Activated CD8-positive, alpha-beta memory T cell treated with anti-CD3 and anti-CD28 coated beads for 36 hours (primary cell): ENCODE results near the gene SDHAF4. TPM values are rescaled to one million over a fixed set of nuclear protein-coding genes. Genes with fewer than 3 reads are reported as not detected.
"Not testable (repeated sequence)": the region's sequence is repeated elsewhere in the genome, so short reads cannot be mapped to it uniquely, and the experiment has no call there.

Source experiments
- CTCF ChIA-PET: fragments of 350-600 bp; sonication (Branson Sonifier 250); formaldehyde crosslinking; loops from one replicate; lab custom pipeline; 2021; ENCODE audit warnings: antibody characterized with exemption; lab: Charles Lee
- POLR2A ChIA-PET: fragments of 350-600 bp; sonication (Branson Sonifier 250); formaldehyde crosslinking; loops from one replicate; lab custom pipeline; 2021; ENCODE audit warnings: antibody characterized with exemption; lab: Charles Lee
- total RNA-seq, 2 experiments: library from RNA; stranded (reverse); gene quantifications; one replicate each; pipeline ENCODE4 v1.2.3, GENCODE V29; 2021

SDHAF4 gene
- total RNA-seq, 2 experiments from 2014 or later: 11.0 to 12.2 TPM

DNA sequence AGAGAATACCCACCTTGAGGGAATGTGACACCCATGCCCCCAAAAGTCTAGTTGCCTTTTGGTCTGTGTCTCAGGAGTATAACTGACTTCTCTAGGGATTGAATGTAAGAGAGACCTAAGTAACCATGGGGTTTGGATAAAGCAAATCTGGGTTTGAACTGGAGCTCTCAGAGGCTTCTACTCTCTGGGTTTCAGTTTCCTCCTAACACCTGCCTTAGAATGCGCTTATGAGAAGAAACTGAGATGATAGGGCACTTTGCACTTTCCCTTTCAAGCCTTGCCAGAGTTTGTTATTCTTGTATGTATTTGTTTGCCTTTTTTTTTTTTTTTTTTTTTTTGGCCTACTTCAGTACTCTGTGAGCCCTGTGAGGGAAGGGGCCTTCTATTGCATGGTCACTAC lies 19.4 kb downstream of the SDHAF4 start:
- POLR2A ChIA-PET: no interaction called here
- CTCF ChIA-PET: interaction anchor here (0.7 kb wide), 1 partner anchor 9 kb away, joined by 5 read pairs; no protein-coding TSS in a partner anchor

DNA sequence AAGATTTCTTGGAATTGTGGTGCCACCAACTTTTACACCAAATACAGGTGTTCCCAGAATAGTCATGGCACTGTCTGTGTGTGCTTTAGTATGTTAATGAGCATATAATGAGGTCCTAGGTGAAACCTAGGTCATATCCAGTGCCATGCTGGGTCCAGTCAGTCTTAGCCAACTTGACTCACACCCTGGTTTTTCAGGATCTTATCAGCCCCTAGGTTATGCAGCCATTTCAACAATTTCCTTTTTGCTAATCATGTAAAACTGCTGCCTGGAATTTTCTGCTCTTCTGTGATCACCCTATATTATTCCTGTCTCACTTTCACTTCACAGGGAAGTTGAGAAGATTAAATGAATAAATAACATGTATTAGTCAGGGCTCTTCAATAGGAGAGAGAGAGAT lies 23.7 kb downstream of the SDHAF4 start:
- ChIA-PET CTCF (no interaction called here), POLR2A (no interaction called here)

DNA sequence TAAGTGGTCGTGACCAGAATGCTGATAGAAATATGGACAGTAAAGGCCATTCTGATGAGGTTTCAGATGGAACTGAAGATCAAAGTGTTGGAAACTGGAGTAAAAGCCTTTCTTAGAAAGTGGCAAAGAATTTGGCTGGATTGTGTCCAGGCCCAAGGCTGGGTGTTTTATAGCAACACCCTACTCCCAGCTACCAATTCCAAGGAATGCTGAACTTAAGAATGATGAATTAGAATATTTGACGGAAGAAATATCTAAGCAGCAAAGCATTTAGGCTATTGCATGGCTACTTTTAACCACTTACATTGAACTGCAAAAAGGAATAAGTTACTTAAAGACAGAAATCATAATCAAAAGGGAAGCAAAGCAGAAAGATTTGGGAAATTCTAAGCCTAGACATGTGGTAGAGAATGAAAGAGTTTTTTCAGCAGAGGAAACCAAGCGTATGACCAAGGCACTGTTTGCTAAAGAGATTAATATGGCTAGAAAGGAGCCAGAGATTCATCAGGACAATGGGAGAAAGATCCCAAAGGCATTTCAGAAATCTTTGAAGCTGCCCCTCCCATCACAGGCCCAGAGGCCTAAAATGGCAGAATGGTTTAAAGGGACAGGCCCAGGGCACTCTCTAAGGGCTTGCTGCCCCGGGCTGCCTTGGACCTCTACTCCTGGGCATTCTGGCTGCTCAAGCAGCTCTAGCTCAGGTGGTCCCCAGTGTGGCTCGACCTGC lies 25.8 kb downstream of the SDHAF4 start:
- ChIA-PET CTCF (interaction anchor here (0.6 kb wide), 1 partner anchor 94 kb away, joined by 3 read pairs; no protein-coding TSS in a partner anchor), POLR2A (no interaction called here)

DNA sequence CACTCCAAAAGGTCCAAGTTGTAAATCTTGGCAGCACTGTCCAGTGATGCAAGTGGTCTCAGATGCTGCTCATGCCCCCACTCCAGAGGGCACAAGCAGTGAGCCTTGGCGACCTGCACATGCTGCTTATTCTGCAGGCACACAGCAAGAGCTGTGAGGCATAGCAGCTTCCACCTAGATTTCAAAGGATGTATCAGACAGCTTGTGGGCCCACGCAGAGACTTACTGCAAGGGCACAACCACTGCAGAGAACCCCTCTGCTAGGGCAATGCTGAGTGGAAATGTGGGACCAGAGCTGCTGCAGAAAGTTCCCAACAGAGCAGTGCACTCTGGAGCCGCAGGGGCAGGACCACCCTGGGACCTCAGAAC lies 26.4 kb downstream of the SDHAF4 start:
- CTCF ChIA-PET: no interaction called here
- POLR2A ChIA-PET: no interaction called here

DNA sequence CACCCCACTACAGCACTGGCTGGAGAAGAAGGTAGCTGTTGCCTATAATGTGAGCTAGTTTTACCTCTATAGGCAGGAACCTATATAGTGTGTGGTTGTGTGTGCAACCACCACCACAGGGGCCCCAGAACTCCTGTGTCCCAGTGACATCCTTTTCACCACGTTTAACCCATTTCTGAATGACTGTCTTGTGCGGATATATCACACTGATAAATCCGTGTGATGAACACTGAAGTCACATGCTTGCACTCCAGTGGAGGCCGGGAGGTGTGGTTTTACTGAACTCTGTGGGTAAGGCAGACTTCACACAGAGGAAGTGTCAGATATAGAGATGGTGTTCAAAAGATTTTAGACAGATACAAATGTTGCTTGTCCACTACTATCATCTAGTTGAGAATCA lies 32.5 kb downstream of the SDHAF4 start:
- CTCF ChIA-PET: no interaction called here

DNA sequence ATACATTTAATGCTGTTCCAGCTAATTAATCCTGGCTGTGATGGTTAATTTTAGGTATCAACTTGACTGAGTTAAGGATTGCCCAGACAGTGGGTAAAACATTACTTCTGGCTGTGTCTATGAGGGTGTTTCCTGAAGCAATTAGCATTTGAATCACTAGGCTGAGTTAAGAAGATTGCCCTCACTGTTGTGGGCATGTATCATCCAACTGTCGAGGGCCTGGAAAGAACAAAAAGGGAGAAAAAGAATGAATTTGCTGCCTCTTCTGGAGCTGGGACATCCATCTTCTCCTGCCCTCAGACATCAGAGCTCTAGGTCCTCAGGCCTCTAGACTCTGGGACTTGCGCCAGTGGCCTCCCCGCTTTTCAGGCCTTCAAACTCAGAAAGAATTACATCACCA lies 34.3 kb downstream of the SDHAF4 start:
- ChIA-PET CTCF (no interaction called here), POLR2A (no interaction called here)

More for the DNA sequence above, 32.5 kb downstream of the SDHAF4 start:
- POLR2A ChIA-PET: no interaction called here

DNA sequence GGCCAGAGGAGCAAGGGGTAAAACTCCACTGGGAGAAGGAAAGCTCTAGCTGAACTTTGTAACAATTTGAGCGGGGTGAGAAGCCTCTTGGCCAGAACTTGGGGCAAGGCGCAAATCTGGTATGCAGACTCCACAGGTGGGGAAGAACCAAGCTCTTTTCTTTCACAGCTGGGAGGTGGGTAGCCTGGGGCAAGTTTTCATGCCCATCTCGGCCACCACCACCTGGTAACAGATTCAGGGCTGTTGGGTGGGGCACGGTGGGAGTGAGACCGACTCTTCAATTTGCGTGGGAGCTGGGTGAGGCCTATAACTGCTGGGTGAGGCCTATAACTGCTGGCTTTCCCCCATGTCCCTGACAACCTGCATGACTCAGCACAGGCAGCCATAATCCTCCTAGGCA lies 37.5 kb downstream of the SDHAF4 start:
- ChIA-PET CTCF (interaction anchor here (0.6 kb wide), 1 partner anchor 234 kb away, joined by 3 read pairs; no protein-coding TSS in a partner anchor), POLR2A (no interaction called here)

DNA sequence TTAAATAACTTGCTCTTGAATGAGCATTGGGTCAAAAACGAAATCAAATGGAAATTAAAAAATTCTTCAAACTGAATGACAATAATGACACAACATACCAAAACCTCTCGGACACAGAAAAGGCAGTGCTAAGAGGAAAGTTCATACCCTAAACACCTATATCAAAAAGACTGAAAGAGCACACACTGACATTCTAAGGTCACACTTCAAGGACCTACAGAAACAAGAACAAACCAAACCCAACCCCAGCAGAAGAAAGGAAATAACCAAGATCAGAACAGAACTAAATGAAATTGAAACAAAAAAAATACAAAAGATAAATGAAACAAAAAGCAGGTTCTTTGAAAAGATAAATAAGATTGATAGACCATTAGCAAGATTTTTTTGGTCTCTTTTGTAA lies 40.6 kb downstream of the SDHAF4 start:
- CTCF ChIA-PET, POLR2A ChIA-PET: not testable (repeated sequence)

DNA sequence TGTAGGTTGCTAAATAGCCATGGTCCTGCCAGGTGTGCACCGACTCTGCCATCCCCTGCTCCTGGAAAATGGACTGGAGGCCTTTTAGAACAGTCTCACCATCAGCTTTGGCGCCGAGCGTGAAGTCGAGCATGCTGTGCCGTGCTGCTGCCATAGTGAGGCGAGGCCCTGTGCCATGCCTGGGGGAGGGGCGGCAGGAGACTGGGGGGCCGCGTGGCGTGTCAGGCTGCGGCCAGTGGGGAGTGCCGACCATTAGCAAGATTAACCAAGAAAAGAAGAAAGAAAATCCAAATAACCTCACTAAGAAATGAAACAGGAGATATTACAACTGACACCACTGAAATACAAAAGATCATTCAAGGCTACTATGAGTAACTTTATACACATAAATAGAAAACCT lies 42.5 kb downstream of the SDHAF4 start:
- CTCF ChIA-PET, POLR2A ChIA-PET: not testable (repeated sequence)

DNA sequence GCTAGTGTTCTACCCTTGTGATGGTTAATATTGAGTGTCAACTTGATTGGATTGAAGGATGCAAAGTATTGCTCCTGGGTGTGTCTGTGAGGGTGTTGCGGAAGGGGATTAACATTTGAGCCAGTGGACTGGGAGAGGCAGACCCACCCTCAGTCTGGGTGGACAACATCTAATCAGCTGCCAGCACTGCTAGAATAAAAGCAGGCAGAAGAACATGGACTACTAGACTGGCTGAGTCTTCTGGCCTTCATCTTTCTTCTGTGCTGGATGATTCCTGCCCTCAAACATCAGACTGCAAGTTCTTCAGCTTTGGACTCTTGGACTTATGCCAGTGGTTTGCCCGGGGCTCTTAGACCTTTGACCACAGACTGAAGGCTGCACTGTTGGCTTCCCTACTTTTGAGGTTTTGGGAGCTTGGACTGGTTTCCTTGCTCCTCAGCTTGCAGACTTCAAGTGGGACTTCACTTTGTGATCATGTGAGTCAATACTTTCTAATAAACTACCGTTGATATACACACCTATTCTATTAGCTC lies 50.1 kb downstream of the SDHAF4 start:
- ChIA-PET POLR2A (no interaction called here), CTCF (no interaction called here)

DNA sequence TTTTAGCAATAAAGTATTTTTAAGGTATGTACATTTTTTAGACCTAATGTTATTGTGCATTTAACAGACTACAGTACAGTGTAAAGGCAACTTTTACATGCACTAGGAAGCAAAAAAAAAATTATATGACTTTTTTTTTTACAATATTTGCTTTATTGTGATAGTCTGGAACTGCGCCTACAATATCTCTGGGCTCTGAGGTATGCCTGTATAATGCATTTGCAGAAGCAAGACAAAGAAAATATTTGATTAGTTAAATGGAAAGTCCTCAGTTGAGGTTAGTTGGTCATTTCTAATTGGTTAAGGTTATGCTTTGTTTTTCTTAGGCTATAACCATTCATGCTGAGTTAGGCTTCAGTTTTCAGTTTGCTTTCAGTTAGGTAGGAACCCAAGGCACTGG lies 54.0 kb downstream of the SDHAF4 start:
- ChIA-PET CTCF (no interaction called here), POLR2A (no interaction called here)

DNA sequence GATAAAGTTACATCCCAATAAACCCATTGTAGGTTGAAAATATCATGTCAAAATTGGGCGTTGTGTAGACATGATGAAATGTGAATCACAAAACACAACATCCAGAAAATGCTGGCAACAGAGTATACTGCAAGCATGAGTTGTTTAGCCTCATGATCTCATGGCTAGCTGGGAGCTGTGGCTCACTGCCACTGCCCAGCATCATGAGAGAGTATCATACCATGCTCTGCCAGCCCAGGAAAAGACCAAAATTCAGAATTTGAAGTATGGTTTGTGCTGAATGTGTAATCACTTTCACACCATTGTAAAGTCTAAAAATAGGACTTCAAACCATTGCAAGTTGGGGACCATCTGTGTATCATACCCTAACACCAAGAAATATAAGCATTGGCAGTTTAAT lies 55.7 kb downstream of the SDHAF4 start:
- CTCF ChIA-PET: no interaction called here

DNA sequence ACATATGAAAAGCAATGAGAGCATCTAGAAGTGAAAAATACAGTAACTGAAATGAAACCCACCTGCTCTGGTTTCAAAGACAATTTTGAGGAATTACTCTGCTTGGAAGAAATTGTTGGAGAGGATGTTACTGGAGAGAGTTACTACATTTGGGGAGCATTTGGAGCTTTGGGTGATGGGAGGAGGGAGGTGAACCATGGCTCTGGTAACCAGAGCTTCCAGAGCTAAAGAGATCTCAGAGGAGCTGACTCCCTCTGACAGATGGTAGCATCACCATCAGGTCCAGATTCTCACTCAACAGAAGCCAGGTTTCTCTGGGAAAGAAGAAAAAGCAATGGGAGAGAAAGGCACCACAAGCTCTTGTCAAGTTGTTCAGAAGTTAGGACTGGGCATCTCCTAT lies 58.7 kb downstream of the SDHAF4 start:
- ChIA-PET POLR2A (no interaction called here), CTCF (no interaction called here)

More for the DNA sequence above, 55.7 kb downstream of the SDHAF4 start:
- POLR2A ChIA-PET: no interaction called here

DNA sequence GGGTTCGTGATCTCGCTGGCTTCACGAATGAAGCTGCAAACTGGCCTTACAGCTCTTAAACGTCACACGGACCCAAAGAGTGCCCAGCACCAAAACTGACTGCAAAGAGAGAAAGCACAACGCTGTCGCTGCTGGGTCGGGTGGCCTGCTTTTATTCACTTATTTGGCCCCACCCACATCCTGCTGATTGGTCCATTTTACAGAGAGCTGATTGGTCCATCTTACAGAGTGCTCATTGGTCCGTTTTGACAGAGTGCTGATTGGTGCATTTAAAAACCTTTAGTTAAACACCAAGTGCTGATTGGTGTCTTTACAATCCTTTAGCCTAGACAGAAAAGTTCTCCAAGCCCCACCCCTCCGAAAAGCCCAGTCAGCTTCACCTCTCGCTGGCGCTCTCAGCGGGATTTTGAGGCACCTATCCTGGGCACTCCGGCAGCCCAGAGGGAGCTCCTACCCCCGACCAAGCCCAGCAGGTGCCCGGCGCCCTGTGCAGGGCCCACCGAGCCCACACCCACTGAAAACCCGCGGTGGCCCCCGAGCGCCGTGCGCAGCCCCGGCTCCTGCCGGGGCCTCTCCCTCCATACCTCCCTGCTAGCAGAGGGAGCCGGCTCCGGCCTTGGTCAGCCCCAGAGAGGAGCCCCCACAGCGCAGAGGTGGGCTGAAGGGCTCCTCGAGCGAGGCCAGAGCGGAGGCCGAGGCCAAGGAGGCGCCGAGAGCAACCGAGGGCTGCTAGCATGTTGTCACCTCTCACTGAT lies 60.9 kb downstream of the SDHAF4 start:
- ChIA-PET CTCF (no interaction called here), POLR2A (no interaction called here)

DNA sequence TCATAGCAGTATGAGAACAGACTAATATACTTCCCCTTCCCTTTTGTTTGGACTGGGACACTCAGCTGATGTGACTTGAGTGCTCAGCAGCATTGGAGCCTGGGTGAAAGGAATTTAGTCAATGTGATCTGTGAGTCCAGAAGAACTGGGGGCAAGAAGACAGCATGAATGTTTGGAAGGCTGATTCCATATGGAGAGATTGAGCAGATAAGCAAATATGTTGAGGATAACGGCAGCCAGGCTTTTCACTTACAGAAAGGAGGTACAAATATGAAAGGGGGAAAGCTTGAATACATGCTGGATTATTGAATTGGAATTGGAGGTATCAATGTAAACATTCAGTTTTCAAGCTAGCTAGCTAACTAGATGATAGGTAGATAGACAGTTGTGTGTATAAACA lies 63.2 kb downstream of the SDHAF4 start:
- ChIA-PET POLR2A (interaction anchor here (0.6 kb wide), 1 partner anchor 811 kb away, joined by 8 read pairs; no protein-coding TSS in a partner anchor), CTCF (no interaction called here)

DNA sequence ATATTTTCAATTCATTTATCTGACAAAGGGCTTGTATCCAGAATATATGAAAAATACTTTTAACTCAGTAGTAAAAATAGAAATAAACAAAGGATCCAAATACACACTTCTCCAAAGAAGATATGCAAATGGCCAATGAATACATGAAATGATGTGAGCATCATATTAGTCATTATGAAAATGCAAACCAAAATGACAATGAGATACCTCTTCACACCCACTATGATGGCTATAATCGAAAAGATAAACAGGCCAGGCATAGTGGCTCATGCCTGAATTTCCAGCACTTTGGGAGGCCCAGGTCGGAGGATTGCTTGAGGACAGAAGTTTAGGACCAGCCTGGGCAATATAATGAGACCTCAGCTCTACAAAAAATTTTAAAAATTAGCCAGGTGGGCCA lies 67.1 kb downstream of the SDHAF4 start:
- ChIA-PET CTCF (no interaction called here), POLR2A (no interaction called here)

DNA sequence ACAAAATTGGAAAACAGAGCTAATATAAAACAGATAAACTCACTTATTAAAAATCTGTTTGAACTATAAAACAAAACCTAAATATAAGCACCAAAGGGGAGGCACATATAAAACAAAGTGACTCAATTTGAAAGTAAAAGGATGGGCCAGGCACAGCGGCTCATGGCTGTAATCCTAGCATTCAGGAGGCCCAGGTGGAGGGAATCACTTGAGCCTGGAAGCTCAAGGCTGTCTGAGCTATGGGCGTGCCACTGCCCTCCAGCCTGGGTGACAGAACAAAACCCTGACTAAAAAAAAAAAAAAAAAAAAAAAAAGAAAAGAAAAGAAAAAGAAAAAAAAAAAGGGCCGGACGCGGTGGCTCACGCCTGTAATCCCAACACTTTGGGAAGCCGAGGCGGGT lies 69.9 kb downstream of the SDHAF4 start:
- ChIA-PET POLR2A (no interaction called here), CTCF (no interaction called here)

DNA sequence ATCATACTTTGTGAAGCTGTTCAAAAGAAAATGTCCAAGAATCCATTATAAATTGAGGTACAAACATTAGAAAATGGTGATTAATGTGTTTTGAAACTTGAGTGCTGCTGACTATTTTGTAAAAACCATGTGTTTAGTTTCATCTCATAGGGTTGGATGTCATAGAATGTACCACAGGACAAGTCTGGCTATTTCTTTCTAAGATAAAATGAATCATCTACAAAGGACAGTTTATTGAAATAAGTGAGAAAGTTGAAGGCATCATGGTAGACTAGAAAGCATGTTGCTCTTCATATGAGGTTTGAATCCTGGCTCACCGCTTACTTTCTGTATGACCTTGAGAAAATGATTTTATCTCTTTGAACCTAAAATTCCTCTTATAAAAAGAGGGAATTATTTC lies 71.7 kb downstream of the SDHAF4 start:
- CTCF ChIA-PET: no interaction called here

More for the DNA sequence above, 71.7 kb downstream of the SDHAF4 start:
- POLR2A ChIA-PET: no interaction called here
